PC-3 (cell line): ENCODE results near the gene TARP.

Experiments
- CTCF ChIP-seq: fragments of 300-600 bp; sonication (generic); conservative IDR thresholded peaks from 2 replicates; pipeline ENCODE4 v1.5.1; 2017; ENCODE audit warnings: antibody characterized with exemption, low read depth, mild to moderate bottlenecking, low read length
- EZH2 ChIP-seq: fragments of 300-600 bp; sonication (generic); IDR thresholded peaks from one replicate; pipeline ENCODE4 v1.6.1; 2017; ENCODE audit warnings: antibody characterized with exemption, mild to moderate bottlenecking, low read length; ENCODE audit not compliant: unreplicated experiment
- EZH2phosphoT487 ChIP-seq: fragments of 300-600 bp; sonication (generic); IDR thresholded peaks from 2 replicates; pipeline ENCODE4 v1.6.1; 2018; ENCODE audit warnings: mild to moderate bottlenecking, antibody characterized with exemption, low read length, borderline replicate concordance

- TF ChIP-seq CTCF (no peak), EZH2phosphoT487 (no peak), EZH2 (no peak)
Measured at GRCh38 chr7:38321967-38322366, 48.5 kb upstream of the TARP start.
